HT1080 (cell line): ENCODE data around the gene KRTAP10-1. TPM values are rescaled to one million over a fixed set of nuclear protein-coding genes. Genes with fewer than 3 reads are reported as not detected.

Experiments
- DNase-seq: peaks from one replicate; pipeline ENCODE4 v3.0.0-alpha.2; 2015; ENCODE audit warnings: low read depth
- total RNA-seq: library from RNA; depleted of rRNA; stranded (reverse); fragments of >200 nt; shearing (Covaris generic); gene quantifications from 2 replicates; pipeline ENCODE4 v1.2.3, GENCODE V29; 2014

KRTAP10-1 gene
- total RNA-seq, 1 experiment from 2014 or later: not detected

- DNase-seq: peak; percentile 94
Observed at GRCh38 chr21:44517175-44517899, 22.7 kb downstream of the KRTAP10-1 start.

- DNase-seq: no peak
Observed at GRCh38 chr21:44516828-44517174, 23.2 kb downstream of the KRTAP10-1 start.

- no peak for DNase-seq
Observed at GRCh38 chr21:44516342-44516741, 23.7 kb downstream of the KRTAP10-1 start.

GRCh38 chr21:44515359-44516165 lies 24.4 kb downstream of the KRTAP10-1 start:
- DNase-seq: no peak

GRCh38 chr21:44514746-44515358 lies 25.1 kb downstream of the KRTAP10-1 start:
- DNase-seq: no peak

GRCh38 chr21:44514218-44514520 lies 25.8 kb downstream of the KRTAP10-1 start:
- no peak for DNase-seq

GRCh38 chr21:44513389-44514217 lies 26.4 kb downstream of the KRTAP10-1 start:
- DNase-seq: no peak

GRCh38 chr21:44512496-44513388 lies 27.3 kb downstream of the KRTAP10-1 start:
- no peak for DNase-seq

- DNase-seq: no peak
Observed at GRCh38 chr21:44511938-44512275, 28.1 kb downstream of the KRTAP10-1 start.

GRCh38 chr21:44511219-44511937 lies 28.6 kb downstream of the KRTAP10-1 start:
- DNase-seq: no peak

GRCh38 chr21:44510508-44511218 lies 29.3 kb downstream of the KRTAP10-1 start:
- peak; percentile 15 for DNase-seq

GRCh38 chr21:44510109-44510507 lies 29.9 kb downstream of the KRTAP10-1 start:
- DNase-seq: no peak

GRCh38 chr21:44509539-44509938 lies 30.5 kb downstream of the KRTAP10-1 start:
- peak; percentile 46 for DNase-seq

GRCh38 chr21:44508711-44509445 lies 31.1 kb downstream of the KRTAP10-1 start:
- DNase-seq: no peak

- DNase-seq: no peak
Observed at GRCh38 chr21:44508426-44508710, 31.6 kb downstream of the KRTAP10-1 start.

- DNase-seq: no peak
Observed at GRCh38 chr21:44507673-44508425, 32.1 kb downstream of the KRTAP10-1 start.

GRCh38 chr21:44506279-44507255 lies 33.4 kb downstream of the KRTAP10-1 start:
- no peak for DNase-seq
